Stomach (tissue), 9 donors: Measurements from ENCODE around the gene HACL1. TPM values are rescaled to one million over a fixed set of nuclear protein-coding genes. Genes with fewer than 3 reads are reported as not detected.

Experiments used
- DNase-seq, 2 donors: peaks; one replicate each; pipeline versions ENCODE4 v3.0.0 to v3.0.0-alpha.2; 2013 to 2019
- H3K27ac ChIP-seq, 5 donors: fragments of 200-600 bp in 4 of 5; sonication (generic) in 4 of 5; one replicate each; pipeline ENCODE4 v1.5.1; 2013 to 2019; ENCODE audit warnings: mild to moderate bottlenecking in 1 of 5, moderate library complexity in 1 of 5
- H3K27me3 ChIP-seq, 3 donors: fragments of 200-600 bp; sonication (generic); one replicate each; pipeline ENCODE4 v1.5.1; 2017 to 2019; ENCODE audit warnings: mixed run types in 1 of 3
- H3K36me3 ChIP-seq, 4 donors: fragments of 200-600 bp; sonication (generic); 1 replicate in 3 of 4; 2 replicates in 1 of 4; pipeline ENCODE4 v1.5.1; 2016 to 2019
- H3K4me1 ChIP-seq, 4 donors: fragments of 200-600 bp; sonication (generic); one replicate each; pipeline ENCODE4 v1.5.1; 2016 to 2019
- H3K4me3 ChIP-seq, 4 donors: fragments of 200-600 bp; sonication (generic) in 3 of 4; one replicate each; pipeline ENCODE4 v1.5.1; 2016 to 2019; ENCODE audit warnings: mild to moderate bottlenecking in 1 of 4
- H3K9me3 ChIP-seq, 4 donors: fragments of 200-600 bp; sonication (generic); one replicate each; pipeline ENCODE4 v1.5.1; 2016 to 2019
- EP300 ChIP-seq: sonication (generic); formaldehyde crosslinking; IDR thresholded peaks from one replicate; pipeline ENCODE4 v1.6.1; 2017; ENCODE audit warnings: antibody characterized with exemption
- POLR2A ChIP-seq, 4 donors: fragments of 450-650 bp; IDR thresholded peaks; one replicate each; pipeline ENCODE4 v1.6.1; 2016; ENCODE audit warnings: antibody characterized with exemption in 4 of 4, control low read depth in 2 of 4, mild to moderate bottlenecking in 1 of 4, moderate library complexity in 1 of 4
- POLR2AphosphoS5 ChIP-seq, 3 donors: sonication (generic); formaldehyde crosslinking; IDR thresholded peaks; one replicate each; pipeline ENCODE4 v1.6.1; 2016; ENCODE audit warnings: antibody characterized with exemption in 3 of 3
- WGBS, 5 donors: extraction: QIAGEN DNeasy Blood & Tissue Kit in 3 of 5; methylation state at CpG; one replicate each; pipeline versions ENCODE4 v1.1.5 to v1.1.7; 2013 to 2018; 5-methylcytosine and 5-hydroxymethylcytosine counted together
- intact Hi-C: fragments of 100-400 bp; cut with DNase I; formaldehyde crosslinking; loops from one replicate; pipeline ENCODE4 v1.15.1; 2023; ENCODE audit warnings: low total_unique reads
- polyA plus RNA-seq, 3 donors: library from polyadenylated mRNA; stranded (reverse); fragments of 200-250 nt; gene quantifications; one replicate each; pipeline ENCODE4 v1.2.3, GENCODE V29; 2013
- total RNA-seq, 5 donors: library from RNA; depleted of rRNA; stranded (reverse); fragments of >200 nt; gene quantifications; one replicate each; pipeline versions ENCODE4 v1.1.0 to v1.2.3, GENCODE V29; 2014 to 2016
- TF ChIP-seq, protein P1 (sequence below), 7 experiments: fragments of 450-650 bp in 4 of 7; fragments of 200-600 bp in 3 of 7; sonication (generic) in 3 of 7; IDR thresholded peaks; one replicate each; pipeline ENCODE4 v1.5.1; 2016 to 2019; ENCODE audit warnings: antibody characterized with exemption in 7 of 7, control low read depth in 2 of 7, mild to moderate bottlenecking in 1 of 7
- donor health status: healthy with polysubstance abuse.
- donor health status: Bipolar disorder and iron deficiency.
- donor health status: healthy.

HACL1 gene
- total and polyA plus RNA-seq, 8 donors: 13.9 to 46.7 (median 21.0) TPM

DNA sequence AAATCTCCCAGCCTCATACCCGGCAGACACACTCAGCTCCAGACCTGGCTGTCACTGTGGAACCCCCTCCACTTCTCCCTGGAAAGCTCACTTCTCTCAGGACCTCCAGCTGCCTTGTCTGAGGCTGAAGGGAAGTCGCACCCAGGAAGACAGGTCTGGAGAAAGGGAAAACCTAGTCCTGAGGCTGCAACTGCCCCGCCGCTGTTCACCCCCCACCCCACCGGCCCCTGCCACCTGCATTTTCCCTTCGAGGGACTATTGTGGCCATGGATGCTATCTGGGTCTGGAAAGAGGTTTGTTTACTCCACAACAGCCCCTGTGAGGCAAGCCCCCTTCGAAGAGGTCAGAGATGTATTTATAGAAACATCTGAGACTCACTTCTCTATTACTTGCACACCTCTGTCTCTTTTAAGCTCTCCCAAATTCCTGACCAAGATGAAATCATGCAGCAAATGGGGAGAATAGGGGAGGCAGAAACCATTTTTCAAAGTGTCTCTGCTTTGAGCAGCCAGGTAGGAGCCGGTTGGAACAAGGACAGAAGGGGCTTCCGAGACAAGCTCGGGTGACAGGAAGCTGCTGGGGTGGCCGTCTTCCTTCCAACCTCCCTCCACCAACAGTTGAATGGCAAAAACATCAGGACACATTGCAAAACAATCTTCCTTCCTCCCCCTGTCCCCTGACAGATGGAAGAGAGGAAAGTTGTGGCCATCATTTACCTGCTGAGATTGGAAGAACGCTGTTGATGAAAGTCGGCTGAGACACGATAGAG is 80.4 kb downstream of the HACL1 start:
- 45 to 63% (median 50%) methylated on average over 14 of the region's 14 CpGs for WGBS, 5 donors

DNA sequence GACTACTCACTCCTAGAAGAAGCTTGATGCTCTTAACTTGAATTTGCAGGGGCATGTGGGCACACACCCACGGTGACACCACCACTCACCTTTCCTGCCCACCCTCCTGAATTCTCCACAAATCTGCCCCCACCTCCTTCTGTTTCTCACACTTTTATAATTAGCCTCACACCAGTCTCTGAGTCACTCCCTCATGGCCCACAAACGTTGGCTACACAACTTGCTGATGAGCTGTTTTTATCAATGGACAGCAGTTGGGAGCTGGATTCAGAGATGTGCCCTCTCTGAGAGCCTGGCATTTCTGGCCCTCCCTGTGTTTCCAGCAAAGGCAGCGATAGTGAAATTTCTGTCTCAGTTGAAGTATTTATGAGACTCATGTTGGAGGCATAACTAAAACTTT is 81.2 kb downstream of the HACL1 start:
- H3K27me3 ChIP-seq: no peaks in the 10 kb centered on the region
- no peaks in the 10 kb centered on the region for H3K9me3 ChIP-seq
- no peak overlapping the region for H3K4me3 ChIP-seq
- WGBS, 5 donors: 56 to 70% (median 59%) methylated on average over 3 of the region's 3 CpGs
- DNase-seq: no peak
- H3K36me3 ChIP-seq: no peaks in the 10 kb centered on the region
- no peak overlapping the region for H3K27ac ChIP-seq
- intact Hi-C loops: no loop called here
- no peak for TF ChIP-seq EP300
- no peak for TF ChIP-seq POLR2A (IDR thresholded peaks at IDR 0.05)
- peaks cover 0 to 11% (median 2%) of the 10 kb centered on the region in 4 donors for H3K4me1 ChIP-seq

More for the DNA sequence above, 80.4 kb downstream of the HACL1 start:
- Histone ChIP-seq H3K4me3 (no peak overlapping the region), H3K4me1 (peaks cover 0 to 11% (median 2%) of the 10 kb centered on the region in 4 donors), H3K9me3 (no peaks in the 10 kb centered on the region), H3K27ac (no peak overlapping the region), H3K27me3 (no peaks in the 10 kb centered on the region), H3K36me3 (no peaks in the 10 kb centered on the region)
- no peak for DNase-seq
- TF ChIP-seq POLR2A (IDR thresholded peaks at IDR 0.05) (no peak), POLR2AphosphoS5 (IDR thresholded peaks at IDR 0.05) (no peak), EP300 (no peak)
- TF ChIP-seq, protein P1, sequence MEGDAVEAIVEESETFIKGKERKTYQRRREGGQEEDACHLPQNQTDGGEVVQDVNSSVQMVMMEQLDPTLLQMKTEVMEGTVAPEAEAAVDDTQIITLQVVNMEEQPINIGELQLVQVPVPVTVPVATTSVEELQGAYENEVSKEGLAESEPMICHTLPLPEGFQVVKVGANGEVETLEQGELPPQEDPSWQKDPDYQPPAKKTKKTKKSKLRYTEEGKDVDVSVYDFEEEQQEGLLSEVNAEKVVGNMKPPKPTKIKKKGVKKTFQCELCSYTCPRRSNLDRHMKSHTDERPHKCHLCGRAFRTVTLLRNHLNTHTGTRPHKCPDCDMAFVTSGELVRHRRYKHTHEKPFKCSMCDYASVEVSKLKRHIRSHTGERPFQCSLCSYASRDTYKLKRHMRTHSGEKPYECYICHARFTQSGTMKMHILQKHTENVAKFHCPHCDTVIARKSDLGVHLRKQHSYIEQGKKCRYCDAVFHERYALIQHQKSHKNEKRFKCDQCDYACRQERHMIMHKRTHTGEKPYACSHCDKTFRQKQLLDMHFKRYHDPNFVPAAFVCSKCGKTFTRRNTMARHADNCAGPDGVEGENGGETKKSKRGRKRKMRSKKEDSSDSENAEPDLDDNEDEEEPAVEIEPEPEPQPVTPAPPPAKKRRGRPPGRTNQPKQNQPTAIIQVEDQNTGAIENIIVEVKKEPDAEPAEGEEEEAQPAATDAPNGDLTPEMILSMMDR (IDR thresholded peaks at IDR 0.05): no peak
- intact Hi-C loops: no loop called here

DNA sequence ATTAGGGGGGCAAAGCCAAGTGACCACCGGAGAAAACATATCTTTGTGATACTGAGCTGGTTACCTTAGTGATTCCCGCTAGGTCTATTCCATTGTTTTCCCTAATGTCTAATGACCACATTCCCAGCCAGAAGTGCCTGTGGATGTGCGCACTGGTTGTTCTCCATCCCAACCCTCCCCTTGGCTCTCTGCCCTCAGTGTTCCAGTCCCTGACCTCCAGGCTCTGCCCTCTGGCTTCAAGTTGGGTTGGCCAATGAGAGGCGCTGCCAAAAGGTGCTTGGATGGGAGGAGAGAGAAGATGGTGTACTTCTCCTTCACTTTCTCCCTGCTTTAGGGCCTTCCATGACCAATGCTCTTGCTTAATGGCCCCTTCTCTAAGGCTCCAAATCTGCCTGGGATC is 82.3 kb downstream of the HACL1 start:
- DNase-seq: no peak
- no peak for TF ChIP-seq POLR2AphosphoS5 (IDR thresholded peaks at IDR 0.05)
- TF ChIP-seq, protein P1 (IDR thresholded peaks at IDR 0.05): no peak
- TF ChIP-seq EP300: no peak
- TF ChIP-seq POLR2A (IDR thresholded peaks at IDR 0.05): no peak
- Histone ChIP-seq H3K4me1 (peaks cover 0 to 11% (median 2%) of the 10 kb centered on the region in 4 donors), H3K27me3 (no peaks in the 10 kb centered on the region), H3K27ac (no peak overlapping the region), H3K36me3 (no peaks in the 10 kb centered on the region), H3K9me3 (no peaks in the 10 kb centered on the region), H3K4me3 (no peak overlapping the region)
- WGBS, 5 donors: 88 to 97% (median 92%) methylated on average over 4 of the region's 4 CpGs
- intact Hi-C loops: no loop called here

DNA sequence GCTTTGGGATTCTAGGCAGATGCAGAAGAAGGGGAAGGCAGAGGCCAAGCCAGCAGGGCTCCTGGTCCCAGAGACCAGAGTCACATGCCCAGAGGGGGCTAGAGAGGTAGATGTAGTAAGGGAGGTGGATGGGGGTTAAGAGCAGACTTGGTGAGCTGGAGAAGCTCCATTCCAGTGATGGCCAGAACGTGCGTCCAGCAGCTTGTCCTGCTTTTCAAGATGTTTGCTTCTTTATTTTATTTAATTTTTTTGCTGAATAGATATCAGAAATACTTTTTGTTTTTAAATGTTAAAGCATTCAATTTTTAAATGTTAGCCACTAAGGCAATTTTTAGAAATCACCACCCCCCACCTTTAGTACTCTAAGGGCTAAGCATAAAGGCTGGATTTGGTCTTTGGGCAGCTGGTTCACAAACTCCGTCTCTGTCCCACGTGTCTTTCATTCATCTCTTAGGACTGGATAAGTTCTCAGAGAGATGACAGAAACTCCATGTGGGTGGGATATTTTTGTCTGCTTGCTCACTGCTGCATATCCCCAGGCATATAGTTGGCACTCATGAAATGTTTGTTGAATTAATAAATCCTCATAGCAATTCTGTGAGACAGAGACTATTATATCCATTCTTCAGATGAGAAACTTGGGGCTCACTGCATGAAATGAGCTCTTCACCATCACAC is 86.6 kb downstream of the HACL1 start:
- 89 to 92% (median 91%) methylated on average over 4 of the region's 4 CpGs for WGBS, 5 donors
- H3K36me3 ChIP-seq: no peaks in the 10 kb centered on the region
- no peaks in the 10 kb centered on the region for H3K27me3 ChIP-seq
- no peak for TF ChIP-seq EP300
- TF ChIP-seq POLR2AphosphoS5 (IDR thresholded peaks at IDR 0.05): no peak
- TF ChIP-seq, protein P1 (IDR thresholded peaks at IDR 0.05): no peak
- TF ChIP-seq POLR2A (IDR thresholded peaks at IDR 0.05): no peak
- intact Hi-C loops: no loop called here
- H3K9me3 ChIP-seq: no peaks in the 10 kb centered on the region
- H3K4me1 ChIP-seq: peaks cover 6 to 10% (median 7%) of the 10 kb centered on the region in 4 donors
- no peak for DNase-seq
- no peak overlapping the region for H3K4me3 ChIP-seq
- H3K27ac ChIP-seq: no peak overlapping the region
